GM23338 (cell line): ENCODE measurements around the gene L3HYPDH. TPM values are rescaled to one million over a fixed set of nuclear protein-coding genes. Genes with fewer than 3 reads are reported as not detected.

Source experiments
- ATAC-seq: fragments of 200-7000 bp; cut with Tn5 transposase; 3 replicates; pipeline ENCODE4 v1.9.1; 2020
- DNase-seq: peaks from one replicate; pipeline ENCODE4 v3.0.0-alpha.2; 2015; ENCODE audit warnings: low spot score
- H2AFZ ChIP-seq: fragments of 200-600 bp; sonication (generic); 2 replicates; pipeline ENCODE4 v1.8.0; 2016; ENCODE audit warnings: antibody characterized with exemption, mild to moderate bottlenecking, moderate library complexity
- H3F3A ChIP-seq: fragments of 200-600 bp; sonication (generic); replicated peaks from 2 replicates; pipeline ENCODE4 v1.8.0; 2017; ENCODE audit warnings: antibody characterized with exemption, mixed run types, low read depth
- H3K27ac ChIP-seq: fragments of 200-600 bp; sonication (generic); 2 replicates; pipeline ENCODE4 v1.6.1; 2016; ENCODE audit warnings: low read depth
- H3K27me3 ChIP-seq: fragments of 200-600 bp; sonication (generic); 2 replicates; pipeline ENCODE4 v1.8.0; 2016; ENCODE audit warnings: mild to moderate bottlenecking, mixed run types, moderate library complexity; ENCODE audit not compliant: insufficient read depth
- H3K36me3 ChIP-seq: fragments of 200-600 bp; sonication (generic); 2 replicates; pipeline ENCODE4 v1.8.0; 2016; ENCODE audit warnings: mild to moderate bottlenecking; ENCODE audit not compliant: insufficient read depth
- H3K4me1 ChIP-seq: fragments of 200-600 bp; sonication (generic); 2 replicates; pipeline ENCODE4 v1.8.0; 2016; ENCODE audit warnings: mild to moderate bottlenecking, moderate library complexity; ENCODE audit not compliant: insufficient read depth
- H3K4me2 ChIP-seq: fragments of 200-600 bp; sonication (generic); 2 replicates; pipeline ENCODE4 v1.7.1; 2017; ENCODE audit warnings: mixed run types
- H3K4me3 ChIP-seq: fragments of 200-600 bp; sonication (generic); 2 replicates; pipeline ENCODE4 v1.6.1; 2016; ENCODE audit warnings: mixed run types
- H3K79me2 ChIP-seq: fragments of 200-600 bp; sonication (generic); replicated peaks from 2 replicates; pipeline ENCODE4 v1.8.0; 2017; ENCODE audit warnings: mild to moderate bottlenecking; ENCODE audit not compliant: insufficient read depth
- H3K9me2 ChIP-seq: fragments of 200-600 bp; sonication (generic); 2 replicates; pipeline ENCODE4 v1.8.0; 2017; ENCODE audit not compliant: insufficient read depth
- H4K20me1 ChIP-seq: fragments of 200-600 bp; sonication (generic); replicated peaks from 2 replicates; pipeline ENCODE4 v1.8.0; 2017; ENCODE audit warnings: mild to moderate bottlenecking; ENCODE audit not compliant: insufficient read depth
- H3K27ac Mint-ChIP-seq: 2 replicates; pipeline ENCODE4 v1.8.0; 2020; ENCODE audit warnings: inconsistent platforms, mild to moderate bottlenecking, moderate library complexity, mixed read lengths
- H3K27me3 Mint-ChIP-seq: 3 replicates; pipeline ENCODE4 v1.8.0; 2022; ENCODE audit warnings: low read depth, mild to moderate bottlenecking, moderate library complexity, mixed read lengths, inconsistent platforms; ENCODE audit not compliant: insufficient read depth, poor library complexity
- H3K36me3 Mint-ChIP-seq: 3 replicates; pipeline ENCODE4 v1.8.0; 2021; ENCODE audit warnings: low read depth, mild to moderate bottlenecking, inconsistent platforms, moderate library complexity, mixed read lengths
- H3K4me1 Mint-ChIP-seq: 3 replicates; pipeline ENCODE4 v1.8.0; 2020; ENCODE audit warnings: mild to moderate bottlenecking, inconsistent platforms, mixed read lengths
- H3K4me3 Mint-ChIP-seq: 3 replicates; pipeline ENCODE4 v1.8.0; 2021; ENCODE audit warnings: moderate library complexity, mild to moderate bottlenecking, inconsistent platforms, mixed read lengths
- H3K9me3 Mint-ChIP-seq: 3 replicates; pipeline ENCODE4 v1.8.0; 2020; ENCODE audit warnings: moderate library complexity, mild to moderate bottlenecking, inconsistent platforms, mixed read lengths
- CREB1 ChIP-seq: fragments of 250-450 bp; sonication (Bioruptor Pico); IDR thresholded peaks from 2 replicates; pipeline ENCODE4 v1.5.0; 2020; ENCODE audit warnings: low read depth, mild to moderate bottlenecking, moderate library complexity
- EZH2 ChIP-seq: fragments of 200-600 bp; sonication (generic); IDR thresholded peaks from one replicate; pipeline ENCODE4 v1.8.0; 2017; ENCODE audit warnings: antibody characterized with exemption, mild to moderate bottlenecking, low read depth; ENCODE audit not compliant: unreplicated experiment
- EZH2phosphoT487 ChIP-seq: fragments of 200-600 bp; sonication (generic); IDR thresholded peaks from one replicate; pipeline ENCODE4 v1.8.1; 2018; ENCODE audit warnings: antibody characterized with exemption; ENCODE audit not compliant: unreplicated experiment
- JUNB ChIP-seq: IDR thresholded peaks from one replicate; pipeline ENCODE4 v1.6.1; 2016; ENCODE audit warnings: antibody characterized with exemption; ENCODE audit not compliant: unreplicated experiment
- NANOG ChIP-seq: IDR thresholded peaks from 2 replicates; pipeline ENCODE4 v1.6.1; 2016; ENCODE audit warnings: antibody characterized with exemption, borderline replicate concordance
- POLR2AphosphoS5 ChIP-seq: IDR thresholded peaks from 2 replicates; pipeline ENCODE4 v1.6.1; 2016; ENCODE audit warnings: antibody characterized with exemption, low read depth
- STAT1 ChIP-seq: IDR thresholded peaks from one replicate; pipeline ENCODE4 v1.6.1; 2016; ENCODE audit warnings: antibody characterized with exemption; ENCODE audit not compliant: unreplicated experiment
- ZNF114 ChIP-seq: fragments of 250-450 bp; sonication (Bioruptor Pico); IDR thresholded peaks from 2 replicates; pipeline ENCODE4 v1.5.0; 2020; ENCODE audit warnings: mild to moderate bottlenecking, moderate library complexity
- ZNF462 ChIP-seq: fragments of 250-450 bp; sonication (Bioruptor Pico); IDR thresholded peaks from 2 replicates; pipeline ENCODE4 v1.5.0; 2020; ENCODE audit warnings: mild to moderate bottlenecking, moderate library complexity
- polyA plus RNA-seq: library from polyadenylated mRNA; unstranded; fragments of >200 nt; fragmentation: Nextera tagmentation; extraction: Ambion mirVana; gene quantifications from 2 replicates; pipeline ENCODE4 v1.2.1, GENCODE V29; 2016
- total RNA-seq: library from RNA; depleted of rRNA; stranded (reverse); fragments of >200 nt; shearing (Covaris generic); gene quantifications from 2 replicates; pipeline ENCODE4 v1.2.3, GENCODE V29; 2014
- TF ChIP-seq, protein P1 (sequence below), 2 experiments: fragments of 200-600 bp in 1 of 2; sonication (generic) in 1 of 2; conservative IDR thresholded peaks; 2 replicates each; pipeline versions ENCODE4 v1.5.1 to v1.6.1; 2016 to 2017; ENCODE audit warnings: antibody characterized with exemption in 2 of 2, low read depth in 2 of 2, mild to moderate bottlenecking in 2 of 2, moderate library complexity in 1 of 2

L3HYPDH gene
- total and polyA plus RNA-seq, 2 experiments from 2014 or later = 18.6 to 24.8 TPM

DNA sequence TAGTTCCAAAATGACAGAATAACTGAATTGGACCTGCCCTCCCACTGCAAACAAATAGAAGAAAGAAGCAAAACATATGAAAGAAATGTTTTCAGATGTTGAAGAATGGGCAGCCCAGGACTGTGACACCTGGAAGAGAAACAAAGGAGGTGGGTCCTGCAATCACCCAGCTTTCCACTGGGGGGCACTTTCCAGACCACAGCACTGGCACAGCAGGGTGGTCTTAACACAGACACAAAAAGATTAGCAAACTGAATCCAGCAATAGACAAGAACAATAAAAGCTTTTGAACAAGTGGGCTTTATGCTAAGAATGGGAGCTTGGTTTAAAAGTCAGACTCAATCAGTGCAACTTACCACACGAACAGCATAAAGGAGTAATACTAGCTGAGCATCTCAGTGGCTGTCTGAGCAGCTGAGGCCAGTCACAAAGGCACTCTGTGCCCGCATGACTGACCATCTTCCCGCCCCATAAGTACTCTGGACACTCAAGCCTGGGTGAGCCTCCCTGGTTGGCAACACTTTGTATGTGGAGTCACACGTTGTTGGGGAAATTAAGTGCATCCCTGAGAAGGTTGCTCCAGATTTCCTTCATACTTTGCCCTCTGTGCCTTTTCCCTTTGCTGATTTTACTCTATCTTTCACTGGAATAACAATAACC, 27.8 kb upstream of the L3HYPDH start:
- H3K79me2 ChIP-seq = no peaks in the 10 kb centered on the region
- ATAC-seq (peak; percentile 83), DNase-seq (peak; percentile 78)
- Mint-ChIP-seq H3K9me3 (peaks cover 33% of the 10 kb centered on the region), H3K27ac (no peak overlapping the region), H3K36me3 (peaks cover 6% of the 10 kb centered on the region; the same call in 2 of the 3 replicates), H3K4me1 (peaks cover 9% of the 10 kb centered on the region; the same call in 2 of the 3 replicates), H3K4me3 (no peak overlapping the region), H3K27me3 (no peaks in the 10 kb centered on the region)
- H2AFZ ChIP-seq = no peak overlapping the region
- H3K9me2 ChIP-seq = no peaks in the 10 kb centered on the region
- no peaks in the 10 kb centered on the region for H3K27me3 ChIP-seq
- no peaks in the 10 kb centered on the region for H3F3A ChIP-seq
- H4K20me1 ChIP-seq = no peaks in the 10 kb centered on the region
- H3K27ac ChIP-seq = no peak overlapping the region
- H3K4me2 ChIP-seq = no peak overlapping the region
- TF ChIP-seq, protein P1, sequence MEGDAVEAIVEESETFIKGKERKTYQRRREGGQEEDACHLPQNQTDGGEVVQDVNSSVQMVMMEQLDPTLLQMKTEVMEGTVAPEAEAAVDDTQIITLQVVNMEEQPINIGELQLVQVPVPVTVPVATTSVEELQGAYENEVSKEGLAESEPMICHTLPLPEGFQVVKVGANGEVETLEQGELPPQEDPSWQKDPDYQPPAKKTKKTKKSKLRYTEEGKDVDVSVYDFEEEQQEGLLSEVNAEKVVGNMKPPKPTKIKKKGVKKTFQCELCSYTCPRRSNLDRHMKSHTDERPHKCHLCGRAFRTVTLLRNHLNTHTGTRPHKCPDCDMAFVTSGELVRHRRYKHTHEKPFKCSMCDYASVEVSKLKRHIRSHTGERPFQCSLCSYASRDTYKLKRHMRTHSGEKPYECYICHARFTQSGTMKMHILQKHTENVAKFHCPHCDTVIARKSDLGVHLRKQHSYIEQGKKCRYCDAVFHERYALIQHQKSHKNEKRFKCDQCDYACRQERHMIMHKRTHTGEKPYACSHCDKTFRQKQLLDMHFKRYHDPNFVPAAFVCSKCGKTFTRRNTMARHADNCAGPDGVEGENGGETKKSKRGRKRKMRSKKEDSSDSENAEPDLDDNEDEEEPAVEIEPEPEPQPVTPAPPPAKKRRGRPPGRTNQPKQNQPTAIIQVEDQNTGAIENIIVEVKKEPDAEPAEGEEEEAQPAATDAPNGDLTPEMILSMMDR (conservative IDR thresholded peaks at IDR 0.05; ENCODE audit: low read depth in 2 of 2) = peak; percentile 78 to 87
- no peak for TF ChIP-seq NANOG
- H3K4me3 ChIP-seq = no peak overlapping the region
- H3K36me3 ChIP-seq = no peaks in the 10 kb centered on the region
- H3K4me1 ChIP-seq = no peaks in the 10 kb centered on the region

DNA sequence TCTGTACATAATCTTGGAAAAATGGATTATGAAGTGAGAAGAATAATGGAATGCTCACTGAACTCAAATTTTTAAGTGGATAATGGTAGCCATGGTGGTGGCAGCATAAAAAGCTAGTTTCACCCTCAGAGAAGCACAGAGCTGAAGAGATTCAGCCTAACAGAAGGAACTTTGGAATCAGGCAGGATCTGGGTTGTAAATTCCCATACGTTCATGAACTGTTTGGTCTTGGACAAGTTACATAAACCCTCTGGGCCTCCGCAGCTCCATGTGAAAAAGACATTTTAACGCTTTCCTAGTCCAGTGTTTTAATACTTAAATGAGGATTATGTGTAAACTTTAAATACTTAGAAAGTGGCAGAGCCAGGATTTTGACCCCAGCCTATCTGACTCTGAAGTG, 26.8 kb upstream of the L3HYPDH start:
- Histone ChIP-seq H3K9me2 (no peaks in the 10 kb centered on the region), H4K20me1 (no peaks in the 10 kb centered on the region), H3K79me2 (no peaks in the 10 kb centered on the region), H3K4me2 (no peak overlapping the region), H2AFZ (no peak overlapping the region), H3K4me1 (no peaks in the 10 kb centered on the region), H3K27me3 (no peaks in the 10 kb centered on the region), H3K36me3 (no peaks in the 10 kb centered on the region), H3K4me3 (no peak overlapping the region), H3F3A (no peaks in the 10 kb centered on the region), H3K27ac (no peak overlapping the region)
- H3K36me3 Mint-ChIP-seq = peaks cover 6% of the 10 kb centered on the region; the same call in 2 of the 3 replicates
- no peak for DNase-seq
- peaks cover 30% of the 10 kb centered on the region for H3K9me3 Mint-ChIP-seq
- ATAC-seq = no peak
- peaks cover 9% of the 10 kb centered on the region; the same call in 2 of the 3 replicates for H3K4me1 Mint-ChIP-seq
- H3K27ac Mint-ChIP-seq = no peak overlapping the region
- no peaks in the 10 kb centered on the region for H3K27me3 Mint-ChIP-seq
- no peak overlapping the region for H3K4me3 Mint-ChIP-seq
- TF ChIP-seq ZNF462 (CRISPR knock-in tag) (no peak), POLR2AphosphoS5 (no peak), EZH2 (no peak), EZH2phosphoT487 (no peak), ZNF114 (CRISPR knock-in tag) (no peak), JUNB (no peak), CREB1 (CRISPR knock-in tag) (no peak), STAT1 (no peak)
- TF ChIP-seq, protein P1 (conservative IDR thresholded peaks at IDR 0.05; ENCODE audit: low read depth in 2 of 2) = no peak
